Loucy (cell line): ENCODE results near the gene MYPN.

Experiments
- H2AFZ ChIP-seq: fragments of 200-600 bp; sonication (generic); 2 replicates; pipeline ENCODE4 v1.6.0; 2016; ENCODE audit warnings: antibody characterized with exemption, mild to moderate bottlenecking, low read length, moderate library complexity
- H3F3A ChIP-seq: fragments of 200-600 bp; 2 replicates; pipeline ENCODE4 v1.6.0; 2016; ENCODE audit warnings: antibody characterized with exemption, low read depth, mild to moderate bottlenecking
- H3K27me3 ChIP-seq: fragments of 200-600 bp; sonication (generic); 2 replicates; pipeline ENCODE4 v1.6.1; 2014; ENCODE audit warnings: low read length, mild to moderate bottlenecking; ENCODE audit not compliant: insufficient read depth, poor library complexity, severe bottlenecking
- H3K36me3 ChIP-seq: fragments of 200-600 bp; sonication (generic); 2 replicates; pipeline ENCODE4 v1.6.1; 2016; ENCODE audit warnings: low read length; ENCODE audit not compliant: insufficient read depth
- H3K4me1 ChIP-seq: fragments of 200-600 bp; sonication (generic); 2 replicates; pipeline ENCODE4 v1.5.1; 2014; ENCODE audit warnings: low read length, mild to moderate bottlenecking; ENCODE audit not compliant: insufficient read depth, poor library complexity, severe bottlenecking
- H3K4me2 ChIP-seq: fragments of 200-600 bp; sonication (generic); 2 replicates; pipeline ENCODE4 v1.6.0; 2014; ENCODE audit warnings: antibody characterized with exemption, low read length, low read depth, mild to moderate bottlenecking; ENCODE audit not compliant: poor library complexity, severe bottlenecking
- H3K4me3 ChIP-seq: fragments of 200-600 bp; sonication (generic); 2 replicates; pipeline ENCODE4 v1.5.1; 2014; ENCODE audit warnings: low read length, mild to moderate bottlenecking, mixed read lengths; ENCODE audit not compliant: poor library complexity, severe bottlenecking
- H3K79me2 ChIP-seq: fragments of 200-600 bp; sonication (generic); 2 replicates; pipeline ENCODE4 v1.6.1; 2014; ENCODE audit warnings: low read length; ENCODE audit not compliant: insufficient read depth
- H3K9ac ChIP-seq: fragments of 200-600 bp; sonication (generic); 2 replicates; pipeline ENCODE4 v1.6.0; 2014; ENCODE audit warnings: mild to moderate bottlenecking, low read depth, low read length, moderate library complexity; ENCODE audit not compliant: poor library complexity, severe bottlenecking
- H3K9me2 ChIP-seq: fragments of 200-600 bp; sonication (generic); replicated peaks from 2 replicates; pipeline ENCODE4 v1.6.1; 2016; ENCODE audit warnings: low read depth, low read length, mixed read lengths
- H3K9me3 ChIP-seq: fragments of 200-600 bp; sonication (generic); 2 replicates; pipeline ENCODE4 v1.6.1; 2014; ENCODE audit warnings: mild to moderate bottlenecking, antibody characterized with exemption, low read length, low read depth; ENCODE audit not compliant: insufficient read depth
- H4K20me1 ChIP-seq: fragments of 200-600 bp; sonication (generic); 2 replicates; pipeline ENCODE4 v1.6.0; 2014; ENCODE audit warnings: antibody characterized with exemption, low read length, mild to moderate bottlenecking; ENCODE audit not compliant: insufficient read depth, poor library complexity, severe bottlenecking
- CTCF ChIP-seq: fragments of 200-600 bp; sonication (generic); conservative IDR thresholded peaks from 2 replicates; pipeline ENCODE4 v1.5.1; 2014; ENCODE audit warnings: mild to moderate bottlenecking, antibody characterized with exemption, low read length
- EZH2phosphoT487 ChIP-seq: fragments of 200-600 bp; IDR thresholded peaks from 2 replicates; pipeline ENCODE4 v1.6.1; 2018; ENCODE audit warnings: antibody characterized with exemption, mild to moderate bottlenecking, moderate library complexity, borderline replicate concordance

MYPN gene

GRCh38 chr10:68171539-68172080, 62.3 kb downstream of the MYPN start:
- no peaks in the 10 kb centered on the region for H3K79me2 ChIP-seq
- no peaks in the 10 kb centered on the region for H3F3A ChIP-seq
- no peaks in the 10 kb centered on the region for H3K9me3 ChIP-seq
- H3K27me3 ChIP-seq: no peaks in the 10 kb centered on the region
- no peaks in the 10 kb centered on the region for H4K20me1 ChIP-seq
- no peaks in the 10 kb centered on the region for H3K36me3 ChIP-seq
- no peak overlapping the region for H2AFZ ChIP-seq
- H3K4me2 ChIP-seq: no peak overlapping the region
- no peaks in the 10 kb centered on the region for H3K9me2 ChIP-seq
- H3K4me3 ChIP-seq: no peak overlapping the region
- TF ChIP-seq EZH2phosphoT487: no peak
- H3K9ac ChIP-seq: no peak overlapping the region
- no peaks in the 10 kb centered on the region for H3K4me1 ChIP-seq

DNA sequence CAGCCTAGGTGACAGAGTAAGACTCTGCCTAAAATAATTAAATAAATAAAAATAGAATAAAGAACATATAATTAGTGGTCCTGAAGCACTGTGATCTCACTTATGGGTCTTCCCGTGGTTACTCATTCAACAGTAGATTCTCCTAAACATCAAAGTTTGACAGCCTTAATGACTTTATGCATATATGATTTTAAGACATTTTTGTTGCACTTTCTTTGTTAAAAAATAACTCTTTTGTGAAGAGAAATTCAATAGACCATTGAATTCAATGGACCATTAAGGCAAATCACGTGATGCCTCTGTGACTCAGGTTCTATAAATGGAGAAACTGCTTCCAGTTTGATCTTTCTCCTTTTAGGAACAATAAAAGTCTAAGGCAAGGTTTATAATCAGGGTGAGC, 63.0 kb downstream of the MYPN start:
- Histone ChIP-seq H4K20me1 (no peaks in the 10 kb centered on the region), H3K9me3 (no peaks in the 10 kb centered on the region), H3K36me3 (no peaks in the 10 kb centered on the region), H3K79me2 (no peaks in the 10 kb centered on the region), H2AFZ (no peak overlapping the region), H3K27me3 (no peaks in the 10 kb centered on the region), H3K9me2 (no peaks in the 10 kb centered on the region), H3F3A (no peaks in the 10 kb centered on the region), H3K9ac (no peak overlapping the region), H3K4me3 (no peak overlapping the region), H3K4me1 (no peaks in the 10 kb centered on the region), H3K4me2 (no peak overlapping the region)
- no peak for TF ChIP-seq EZH2phosphoT487
- no peak for TF ChIP-seq CTCF

DNA sequence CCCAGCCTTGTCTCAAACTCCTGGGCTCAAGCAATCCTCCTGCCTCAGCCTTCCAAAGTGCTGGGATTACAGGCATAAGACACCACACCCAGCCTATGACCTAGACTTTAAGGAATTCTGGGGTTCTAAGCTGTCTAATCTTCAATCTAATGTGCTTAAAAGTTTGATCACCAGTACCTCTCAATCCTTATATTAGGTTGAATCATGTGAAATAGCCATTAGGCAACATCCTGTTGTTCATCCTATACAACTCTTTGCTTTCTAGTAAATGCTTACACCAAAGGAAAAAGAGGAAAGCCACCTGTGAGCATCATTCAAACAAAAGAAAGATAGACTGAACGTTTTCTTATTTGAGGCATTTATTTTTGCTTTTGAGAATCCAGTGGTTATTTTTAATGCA, 66.7 kb downstream of the MYPN start:
- no peaks in the 10 kb centered on the region for H3F3A ChIP-seq
- H3K4me3 ChIP-seq: no peak overlapping the region
- no peaks in the 10 kb centered on the region for H3K79me2 ChIP-seq
- H3K36me3 ChIP-seq: no peaks in the 10 kb centered on the region
- no peaks in the 10 kb centered on the region for H3K4me1 ChIP-seq
- no peaks in the 10 kb centered on the region for H3K9me3 ChIP-seq
- TF ChIP-seq CTCF (no peak), EZH2phosphoT487 (no peak)
- H2AFZ ChIP-seq: no peak overlapping the region
- H3K9me2 ChIP-seq: no peaks in the 10 kb centered on the region
- H3K4me2 ChIP-seq: no peak overlapping the region
- H4K20me1 ChIP-seq: no peaks in the 10 kb centered on the region
- H3K27me3 ChIP-seq: no peaks in the 10 kb centered on the region
- H3K9ac ChIP-seq: no peak overlapping the region

DNA sequence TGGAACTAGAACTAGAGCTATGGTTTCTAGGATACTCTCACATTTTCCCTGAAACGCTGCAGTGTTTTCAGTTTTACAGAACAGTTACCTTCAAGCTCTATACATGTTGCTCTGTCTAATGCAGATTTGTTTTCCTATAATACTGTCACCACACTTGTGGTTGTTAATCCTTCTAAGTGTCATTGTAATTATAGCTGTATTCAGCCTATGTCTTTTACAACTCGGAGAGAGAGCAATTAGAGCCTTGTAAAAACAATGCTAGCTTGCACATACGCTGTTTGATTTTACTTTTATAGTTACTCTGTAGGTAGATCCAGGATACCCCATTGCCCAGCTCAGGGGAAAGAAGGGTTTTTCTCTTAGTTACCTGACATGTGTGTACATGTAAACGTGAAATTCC, 67.5 kb downstream of the MYPN start:
- H3K36me3 ChIP-seq: no peaks in the 10 kb centered on the region
- H2AFZ ChIP-seq: no peak overlapping the region
- no peaks in the 10 kb centered on the region for H3K4me1 ChIP-seq
- no peak overlapping the region for H3K4me3 ChIP-seq
- H3K9ac ChIP-seq: no peak overlapping the region
- H3K27me3 ChIP-seq: no peaks in the 10 kb centered on the region
- no peak for TF ChIP-seq EZH2phosphoT487
- TF ChIP-seq CTCF: no peak
- no peaks in the 10 kb centered on the region for H3K9me3 ChIP-seq
- H3K9me2 ChIP-seq: no peaks in the 10 kb centered on the region
- no peak overlapping the region for H3K4me2 ChIP-seq
- no peaks in the 10 kb centered on the region for H4K20me1 ChIP-seq
- no peaks in the 10 kb centered on the region for H3F3A ChIP-seq
- H3K79me2 ChIP-seq: no peaks in the 10 kb centered on the region
